Activated CD4-positive, alpha-beta T cell treated with anti-CD3 and anti-CD28 coated beads, Interleukin-2, amount 10 ng/mL, durations not matched to agents 24 days and 14 days (primary cell): ENCODE measurements around the gene ZNF185. TPM values are rescaled to one million over a fixed set of nuclear protein-coding genes. Genes with fewer than 3 reads are reported as not detected.

Source experiments
- DNase-seq: peaks from one replicate; pipeline ENCODE4 v3.0.0; 2022
- H3K27ac Mint-ChIP-seq: one replicate; pipeline ENCODE4 v1.8.0; 2022; ENCODE audit warnings: mild to moderate bottlenecking, mixed read lengths
- H3K27me3 Mint-ChIP-seq: one replicate; pipeline ENCODE4 v1.8.0; 2022; ENCODE audit warnings: mixed read lengths
- H3K36me3 Mint-ChIP-seq: one replicate; pipeline ENCODE4 v1.8.0; 2022; ENCODE audit warnings: low read depth, mild to moderate bottlenecking, mixed read lengths
- H3K4me1 Mint-ChIP-seq: one replicate; pipeline ENCODE4 v1.8.0; 2021; ENCODE audit warnings: mixed read lengths
- H3K4me3 Mint-ChIP-seq: one replicate; pipeline ENCODE4 v1.8.0; 2022; ENCODE audit warnings: mild to moderate bottlenecking, moderate library complexity, mixed read lengths
- H3K9me3 Mint-ChIP-seq: one replicate; pipeline ENCODE4 v1.8.0; 2021; ENCODE audit warnings: mixed read lengths
- intact Hi-C: fragments of 100-400 bp; cut with micrococcal nuclease; formaldehyde crosslinking; loops from one replicate; pipeline ENCODE4 v1.15.1; 2023
- total RNA-seq: library from RNA; stranded (reverse); gene quantifications from 2 replicates; pipeline ENCODE4 v1.2.3, GENCODE V29; 2022

The ZNF185 gene
- total RNA-seq, 1 donor from 2014 or later, result 1.0 TPM

DNA sequence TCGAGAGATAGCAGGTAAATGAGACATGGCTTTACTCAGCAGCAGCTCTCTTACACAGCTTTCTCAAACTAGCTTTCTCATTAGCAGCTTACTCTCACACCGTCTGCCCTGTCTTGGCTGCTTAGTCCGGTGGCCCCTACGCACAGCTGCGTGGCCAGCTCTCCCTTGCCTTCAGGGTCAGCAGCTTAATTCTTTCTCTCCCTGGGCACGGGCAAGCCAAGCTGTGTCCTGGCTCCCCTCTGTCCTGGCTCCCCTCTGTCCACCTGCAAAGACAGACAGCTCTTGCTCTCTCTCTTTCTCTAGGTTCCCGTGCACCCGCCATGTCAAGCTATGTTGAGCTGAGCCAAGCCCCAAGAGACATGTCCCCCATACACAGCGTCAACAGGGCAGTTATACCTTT, 39.4 kb downstream of the ZNF185 start:
- Mint-ChIP-seq H3K9me3 (no peaks in the 10 kb centered on the region), H3K4me1 (peaks cover 3% of the 10 kb centered on the region), H3K4me3 (no peak overlapping the region), H3K36me3 (no peaks in the 10 kb centered on the region), H3K27me3 (no peaks in the 10 kb centered on the region), H3K27ac (no peak overlapping the region)
- no peak for DNase-seq
- intact Hi-C loops, result no loop called here

DNA sequence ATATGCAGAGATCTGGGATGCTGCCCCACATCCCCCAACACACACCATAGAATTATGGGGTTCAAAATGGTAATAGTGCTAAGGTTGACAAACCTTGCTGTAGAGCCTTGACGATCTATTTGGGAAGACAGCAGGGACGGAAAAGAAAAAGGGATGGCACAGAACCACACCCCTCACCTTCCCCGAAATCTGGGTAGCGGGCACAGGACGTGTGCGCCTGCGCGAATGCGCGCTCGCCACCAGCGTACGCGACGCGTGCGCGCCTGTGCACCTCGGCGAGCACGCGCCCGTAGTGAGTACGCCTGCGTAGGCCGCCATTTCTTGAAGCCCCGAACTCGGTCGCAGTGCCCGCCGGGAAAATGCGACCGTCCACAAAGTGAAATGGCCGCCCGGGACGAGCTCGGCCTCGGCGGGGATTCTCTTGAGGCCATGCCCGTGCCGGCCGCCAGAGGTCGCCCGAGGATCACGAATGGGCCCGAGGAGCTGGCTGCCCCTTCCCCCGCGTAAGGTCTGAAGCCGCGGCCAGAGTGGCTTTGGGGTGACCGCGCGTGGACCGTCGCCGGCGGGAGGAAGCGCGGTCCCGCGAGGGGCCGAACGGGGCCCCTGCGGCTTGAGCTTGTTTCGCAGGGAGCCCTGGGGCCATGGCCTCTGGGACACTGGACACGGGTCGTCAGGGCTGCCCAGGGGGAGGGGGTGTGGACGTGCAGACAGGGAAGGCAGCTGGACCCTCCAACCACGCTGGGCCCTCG, 43.6 kb downstream of the ZNF185 start:
- H3K27ac Mint-ChIP-seq, result peak overlapping the region; percentile 84
- intact Hi-C loops, result loop anchor here (1.0 to 5.0 kb wide), 3 partner anchors 17 to 726 kb away; no protein-coding TSS in a partner anchor
- peak overlapping the region; percentile 88 for H3K4me3 Mint-ChIP-seq
- DNase-seq, result peak; percentile 96
- H3K27me3 Mint-ChIP-seq, result no peaks in the 10 kb centered on the region
- H3K9me3 Mint-ChIP-seq, result no peaks in the 10 kb centered on the region
- H3K36me3 Mint-ChIP-seq, result peaks cover 1% of the 10 kb centered on the region
- peaks cover 4% of the 10 kb centered on the region for H3K4me1 Mint-ChIP-seq

DNA sequence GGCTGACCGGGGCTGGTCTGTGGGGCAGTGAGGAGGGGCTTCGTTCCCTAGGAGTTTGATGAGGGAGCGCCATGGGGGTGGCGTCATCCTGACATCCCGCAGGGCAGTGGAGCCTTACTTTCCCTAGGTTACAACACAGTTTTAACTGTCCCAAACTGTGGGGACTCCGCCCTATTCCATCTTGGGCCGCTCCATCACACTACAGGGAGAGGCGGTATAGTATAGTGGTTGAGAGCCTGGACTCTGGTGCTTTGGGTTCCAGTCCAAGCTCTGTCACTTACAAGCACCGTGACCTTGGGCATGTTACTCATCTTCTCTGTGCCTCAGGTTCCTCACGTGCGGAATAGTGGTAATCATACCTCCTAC, 44.2 kb downstream of the ZNF185 start:
- Mint-ChIP-seq H3K27ac (peak overlapping the region; percentile 58), H3K9me3 (no peaks in the 10 kb centered on the region), H3K4me1 (peaks cover 4% of the 10 kb centered on the region), H3K27me3 (no peaks in the 10 kb centered on the region), H3K4me3 (peak overlapping the region; percentile 88), H3K36me3 (peaks cover 1% of the 10 kb centered on the region)
- no peak for DNase-seq
- intact Hi-C loops, result loop anchor here (2.0 to 5.0 kb wide), 2 partner anchors 17 to 725 kb away; no protein-coding TSS in a partner anchor

DNA sequence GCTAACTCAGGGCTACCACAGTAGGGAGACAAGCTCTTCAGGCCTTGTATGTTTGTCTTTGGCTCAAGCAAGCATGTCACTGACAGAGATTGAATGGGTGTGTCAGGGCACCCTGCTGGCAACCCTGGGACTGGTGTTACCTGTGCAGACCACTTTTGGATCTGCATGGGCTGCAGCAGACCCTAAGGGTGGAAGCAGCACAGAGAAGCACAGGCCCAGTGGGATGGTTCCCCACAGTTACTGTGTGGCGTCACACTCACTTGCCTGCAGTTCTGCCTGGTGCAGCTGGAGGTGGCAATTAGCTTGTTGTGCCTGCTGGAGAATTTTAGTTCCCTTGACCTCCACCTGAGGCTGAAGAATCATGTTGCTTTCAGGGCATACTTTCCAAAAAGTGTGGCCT, 46.0 kb downstream of the ZNF185 start:
- no peaks in the 10 kb centered on the region for H3K9me3 Mint-ChIP-seq
- peaks cover 4% of the 10 kb centered on the region for H3K4me1 Mint-ChIP-seq
- intact Hi-C loops, result loop anchor here (2.0 to 5.0 kb wide), 2 partner anchors 15 to 723 kb away; no protein-coding TSS in a partner anchor
- H3K27me3 Mint-ChIP-seq, result no peaks in the 10 kb centered on the region
- peaks cover 1% of the 10 kb centered on the region for H3K36me3 Mint-ChIP-seq
- no peak overlapping the region for H3K27ac Mint-ChIP-seq
- no peak overlapping the region for H3K4me3 Mint-ChIP-seq
- DNase-seq, result no peak

DNA sequence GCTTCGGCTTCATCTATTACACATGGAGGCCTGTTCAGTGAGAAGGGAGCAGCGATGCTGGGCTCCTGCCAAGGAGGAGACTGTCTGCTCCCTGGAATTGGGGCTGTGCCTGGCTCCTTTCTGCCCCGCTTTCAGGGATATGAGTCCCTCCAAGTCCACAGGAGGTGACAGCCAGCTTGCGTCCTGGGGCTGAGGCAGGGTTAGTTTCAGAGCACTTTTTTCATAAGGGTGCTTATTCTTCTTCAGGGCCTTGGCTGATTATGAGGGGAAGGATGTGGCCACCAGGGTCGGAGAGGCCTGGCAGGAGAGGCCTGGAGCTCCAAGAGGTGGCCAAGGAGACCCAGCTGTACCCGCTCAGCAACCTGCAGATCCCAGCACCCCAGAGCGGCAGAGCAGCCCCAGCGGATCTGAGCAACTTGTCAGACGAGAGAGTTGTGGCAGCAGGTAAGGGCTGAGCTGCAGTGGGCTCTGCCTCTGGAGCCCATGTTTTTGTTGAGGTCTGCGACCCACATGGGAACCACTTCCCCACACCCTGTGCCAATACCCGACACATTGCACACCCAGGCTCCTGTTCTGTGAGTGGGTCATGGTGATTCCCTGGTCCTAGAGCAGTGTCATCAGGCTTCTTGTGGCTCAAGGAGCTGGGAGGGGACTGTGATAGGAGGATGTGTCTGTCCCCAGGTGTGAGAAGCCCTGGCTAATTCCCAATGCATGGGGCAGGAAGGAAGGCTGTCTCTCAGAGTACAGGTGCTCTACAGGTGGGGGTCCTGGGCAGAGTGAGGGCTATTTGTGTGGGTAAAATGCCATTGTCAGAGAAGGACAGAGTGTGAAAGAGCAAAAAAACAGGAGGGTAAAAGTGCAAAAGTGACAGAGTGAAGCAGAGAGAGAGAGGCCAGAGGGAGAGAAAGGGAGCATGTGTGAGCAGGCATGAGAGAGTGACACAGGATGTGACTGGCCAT, 47.4 kb downstream of the ZNF185 start:
- Mint-ChIP-seq H3K4me3 (no peak overlapping the region), H3K9me3 (no peaks in the 10 kb centered on the region)

DNA sequence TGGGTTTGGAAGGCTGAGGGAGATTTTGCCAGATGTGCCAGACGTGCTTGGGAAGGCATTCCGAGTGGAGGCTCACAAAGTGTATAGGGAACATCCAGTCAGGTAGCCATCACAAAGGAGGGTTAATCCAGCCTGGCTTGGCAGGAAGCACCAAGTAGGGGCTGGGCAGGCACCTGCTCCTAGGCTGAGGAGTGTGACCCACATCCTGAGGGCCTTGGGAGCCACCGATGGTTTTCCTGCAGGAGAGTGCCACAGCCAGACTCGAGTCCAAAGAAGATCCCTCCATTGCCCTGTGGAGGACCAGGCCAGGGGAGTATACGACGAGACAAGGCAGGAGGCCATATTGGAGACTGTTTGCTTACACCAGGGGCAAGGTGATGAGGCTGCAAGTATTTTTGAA, 48.8 kb downstream of the ZNF185 start:
- Mint-ChIP-seq H3K27me3 (no peaks in the 10 kb centered on the region), H3K9me3 (no peaks in the 10 kb centered on the region), H3K36me3 (peaks cover 1% of the 10 kb centered on the region), H3K27ac (no peak overlapping the region), H3K4me1 (peaks cover 2% of the 10 kb centered on the region), H3K4me3 (no peak overlapping the region)
- no peak for DNase-seq
- intact Hi-C loops, result no loop called here

More for the DNA sequence above, 47.4 kb downstream of the ZNF185 start:
- intact Hi-C loops, result no loop called here
- H3K27ac Mint-ChIP-seq, result no peak overlapping the region
- peaks cover 1% of the 10 kb centered on the region for H3K36me3 Mint-ChIP-seq
- H3K4me1 Mint-ChIP-seq, result peaks cover 4% of the 10 kb centered on the region
- DNase-seq, result no peak
- H3K27me3 Mint-ChIP-seq, result no peaks in the 10 kb centered on the region

Other genes with a start within 250 kb of the ZNF185 start
- not detected in 2 replicates for gene MAGEA3, start 199.3 kb upstream of the ZNF185 start, total RNA-seq
- gene CSAG2, start 188.8 kb upstream of the ZNF185 start, total RNA-seq, result not detected in 2 replicates
- gene MAGEA2B, start 183.4 kb upstream of the ZNF185 start, total RNA-seq, result not detected in 2 replicates
- not detected in 2 replicates for gene CSAG1, start 164.3 kb upstream of the ZNF185 start, total RNA-seq
- gene MAGEA12, start 164.3 kb upstream of the ZNF185 start, total RNA-seq, result not detected in 2 replicates
- gene MAGEA2, start 144.2 kb upstream of the ZNF185 start, total RNA-seq, result not detected in 2 replicates
- gene CSAG3, start 138.8 kb upstream of the ZNF185 start, total RNA-seq, result 0.80 and 1.1 TPM in 2 replicates
- not detected in 2 replicates for gene MAGEA6, start 128.4 kb upstream of the ZNF185 start, total RNA-seq
- gene CETN2, start 67.3 kb upstream of the ZNF185 start, total RNA-seq, result 11.3 and 12.4 TPM in 2 replicates
- gene NSDHL, start 67.0 kb upstream of the ZNF185 start, total RNA-seq, result 22.3 and 23.4 TPM in 2 replicates
- not detected in 2 replicates for gene PNMA5, start 96.0 kb downstream of the ZNF185 start, total RNA-seq
- gene PNMA3, start 158.4 kb downstream of the ZNF185 start, total RNA-seq, result 0.90 and 1.1 TPM in 2 replicates
- 0.70 and 1.2 TPM in 2 replicates for gene PNMA6A, start 174.4 kb downstream of the ZNF185 start, total RNA-seq